ENCODE measurements around the gene DAD1. TPM values are rescaled to one million over a fixed set of nuclear protein-coding genes. Genes with fewer than 3 reads are reported as not detected.

The DAD1 gene
- total and polyA plus RNA-seq, 2 experiments from 2014 or later, result 327 to 463 TPM

DNA sequence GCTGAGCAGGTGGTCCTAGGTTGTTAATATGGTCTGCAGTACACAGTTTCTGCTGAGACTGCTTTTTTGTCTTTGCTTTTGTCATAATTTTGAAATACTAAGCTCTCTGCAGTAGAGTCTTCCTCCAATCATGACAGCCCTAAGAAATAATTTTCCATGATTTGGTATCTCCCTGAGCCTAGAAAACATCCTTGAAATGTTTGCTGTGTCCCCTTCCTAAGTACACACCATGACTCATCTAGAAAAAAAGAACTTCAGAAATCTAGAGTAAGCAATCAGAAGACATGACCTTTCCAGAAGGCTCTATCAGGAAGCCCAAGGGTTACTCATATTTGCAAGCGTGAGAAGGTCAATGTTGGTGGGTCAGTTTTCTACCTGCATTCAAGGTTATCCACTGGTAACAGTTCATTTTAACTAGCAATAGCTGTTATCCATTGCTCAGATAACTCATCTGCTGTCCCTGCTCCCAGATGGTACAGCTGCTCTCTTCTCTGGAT lies 16.4 kb downstream of the DAD1 start:
- Histone ChIP-seq H3K9me2 (replicated peaks; ENCODE audit: insufficient read depth) (no peaks in the 10 kb centered on the region), H3K9me3 (ENCODE audit: low read depth) (no peaks in the 10 kb centered on the region), H3K4me1 (ENCODE audit: insufficient read depth) (peaks cover 10% of the 10 kb centered on the region), H3K4me2 (no peak overlapping the region), H3K79me2 (peaks cover 57% of the 10 kb centered on the region), H3K27ac (peak overlapping the region; percentile 79), H3K27me3 (no peaks in the 10 kb centered on the region), H4K20me1 (ENCODE audit: insufficient read depth, poor library complexity, severe bottlenecking) (no peaks in the 10 kb centered on the region), H2AFZ (no peak overlapping the region), H3K4me3 (no peak overlapping the region), H3K36me3 (replicated peaks; ENCODE audit: insufficient read depth, low read depth) (no peaks in the 10 kb centered on the region)
- peak; percentile 37 for DNase-seq (ENCODE audit: low spot score)
- TF ChIP-seq EZH2 (IDR thresholded peaks at IDR 0.05; ENCODE audit: borderline replicate concordance) (no peak), EZH2phosphoT487 (IDR thresholded peaks at IDR 0.05; ENCODE audit: low read depth, severe bottlenecking, unreplicated experiment) (no peak)
- TF ChIP-seq, protein P1, sequence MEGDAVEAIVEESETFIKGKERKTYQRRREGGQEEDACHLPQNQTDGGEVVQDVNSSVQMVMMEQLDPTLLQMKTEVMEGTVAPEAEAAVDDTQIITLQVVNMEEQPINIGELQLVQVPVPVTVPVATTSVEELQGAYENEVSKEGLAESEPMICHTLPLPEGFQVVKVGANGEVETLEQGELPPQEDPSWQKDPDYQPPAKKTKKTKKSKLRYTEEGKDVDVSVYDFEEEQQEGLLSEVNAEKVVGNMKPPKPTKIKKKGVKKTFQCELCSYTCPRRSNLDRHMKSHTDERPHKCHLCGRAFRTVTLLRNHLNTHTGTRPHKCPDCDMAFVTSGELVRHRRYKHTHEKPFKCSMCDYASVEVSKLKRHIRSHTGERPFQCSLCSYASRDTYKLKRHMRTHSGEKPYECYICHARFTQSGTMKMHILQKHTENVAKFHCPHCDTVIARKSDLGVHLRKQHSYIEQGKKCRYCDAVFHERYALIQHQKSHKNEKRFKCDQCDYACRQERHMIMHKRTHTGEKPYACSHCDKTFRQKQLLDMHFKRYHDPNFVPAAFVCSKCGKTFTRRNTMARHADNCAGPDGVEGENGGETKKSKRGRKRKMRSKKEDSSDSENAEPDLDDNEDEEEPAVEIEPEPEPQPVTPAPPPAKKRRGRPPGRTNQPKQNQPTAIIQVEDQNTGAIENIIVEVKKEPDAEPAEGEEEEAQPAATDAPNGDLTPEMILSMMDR (IDR thresholded peaks at IDR 0.05; ENCODE audit: poor library complexity), result no peak
- WGBS (ENCODE audit: low lambda C conversion rate, missing lambda C conversion rate), result 61% methylated on average over 1 of the region's 1 CpG

DNA sequence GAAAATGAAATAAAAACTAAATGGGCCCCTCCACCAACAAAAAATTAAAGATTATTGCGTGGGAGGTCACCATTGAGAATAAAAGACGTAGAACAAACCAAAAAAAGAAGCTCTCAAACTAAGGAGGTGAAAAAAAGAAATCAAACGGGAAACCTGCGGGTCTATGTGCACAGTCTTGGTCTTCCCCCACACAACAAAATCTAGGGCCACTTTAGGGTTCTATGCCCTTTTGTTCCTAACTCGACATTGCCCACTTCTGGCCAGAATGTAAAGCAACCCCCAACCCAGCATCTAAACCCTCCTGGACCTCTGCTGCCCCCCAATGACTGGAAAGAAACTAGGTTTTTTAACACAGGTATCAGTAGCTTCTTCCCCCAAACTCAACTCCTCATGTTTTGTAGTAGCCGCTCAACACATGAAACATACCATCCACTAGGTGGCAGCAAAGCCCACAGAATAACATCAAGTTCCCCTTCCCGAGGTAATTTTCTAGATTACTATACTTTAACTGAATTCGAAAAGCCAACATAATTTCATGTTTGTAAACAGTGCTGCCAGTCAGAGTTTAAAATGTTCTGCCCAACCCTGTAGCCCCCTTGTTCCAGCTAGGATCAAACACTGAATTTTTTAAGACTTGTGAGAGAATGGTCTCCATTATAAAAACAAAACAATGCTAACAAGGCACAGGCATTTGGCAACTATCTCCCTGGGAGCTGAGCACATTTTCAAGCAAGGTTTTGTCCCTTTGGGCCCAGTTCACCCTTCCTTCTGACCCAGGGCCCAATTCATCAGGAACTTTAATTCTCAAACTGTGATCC lies 18.7 kb downstream of the DAD1 start:
- Histone ChIP-seq H2AFZ (no peak overlapping the region), H3K4me3 (no peak overlapping the region), H3K27me3 (no peaks in the 10 kb centered on the region), H3K79me2 (peaks cover 53% of the 10 kb centered on the region), H3K36me3 (replicated peaks; ENCODE audit: insufficient read depth, low read depth) (no peaks in the 10 kb centered on the region), H3K27ac (peak overlapping the region; percentile 71), H3K9me3 (ENCODE audit: low read depth) (no peaks in the 10 kb centered on the region), H3K4me1 (ENCODE audit: insufficient read depth) (peaks cover 21% of the 10 kb centered on the region), H3K4me2 (no peak overlapping the region), H3K9me2 (replicated peaks; ENCODE audit: insufficient read depth) (no peaks in the 10 kb centered on the region), H4K20me1 (ENCODE audit: insufficient read depth, poor library complexity, severe bottlenecking) (no peaks in the 10 kb centered on the region)
- DNase-seq (ENCODE audit: low spot score), result peak; percentile 92
- TF ChIP-seq, protein P1 (IDR thresholded peaks at IDR 0.05; ENCODE audit: poor library complexity), result peak; percentile 89
- TF ChIP-seq EZH2 (IDR thresholded peaks at IDR 0.05; ENCODE audit: borderline replicate concordance), result no peak
- WGBS (ENCODE audit: low lambda C conversion rate, missing lambda C conversion rate), result 22% methylated on average over 8 of the region's 8 CpGs

DNA sequence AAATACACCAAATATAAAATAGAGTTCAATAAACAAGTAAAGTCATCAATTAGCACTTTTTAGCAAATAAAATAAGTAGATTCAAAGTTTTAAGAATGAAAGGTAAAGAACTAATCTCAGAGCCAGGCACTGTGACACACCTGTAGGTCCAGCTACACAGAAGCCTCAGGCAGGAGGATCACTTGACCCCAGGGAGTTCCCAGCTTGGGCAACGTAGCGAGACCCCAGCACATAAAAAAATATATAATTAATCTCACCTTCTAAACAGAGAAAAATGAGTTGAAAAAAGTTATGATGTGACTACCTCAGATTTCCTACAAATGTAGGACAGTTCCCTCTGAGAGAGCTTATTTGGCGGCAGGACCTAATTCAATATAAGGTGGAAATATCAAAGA lies 19.3 kb downstream of the DAD1 start:
- peaks cover 22% of the 10 kb centered on the region for H3K4me1 ChIP-seq (ENCODE audit: insufficient read depth)
- H3K27ac ChIP-seq, result peak overlapping the region; percentile 25
- no peak overlapping the region for H3K4me3 ChIP-seq
- no peaks in the 10 kb centered on the region for H3K9me3 ChIP-seq (ENCODE audit: low read depth)
- H4K20me1 ChIP-seq (ENCODE audit: insufficient read depth, poor library complexity, severe bottlenecking), result no peaks in the 10 kb centered on the region
- no peaks in the 10 kb centered on the region for H3K9me2 ChIP-seq (replicated peaks; ENCODE audit: insufficient read depth)
- peaks cover 52% of the 10 kb centered on the region for H3K79me2 ChIP-seq
- TF ChIP-seq, protein P1 (IDR thresholded peaks at IDR 0.05; ENCODE audit: poor library complexity), result no peak
- TF ChIP-seq EZH2phosphoT487 (IDR thresholded peaks at IDR 0.05; ENCODE audit: low read depth, severe bottlenecking, unreplicated experiment) (no peak), EZH2 (IDR thresholded peaks at IDR 0.05; ENCODE audit: borderline replicate concordance) (no peak)
- H3K36me3 ChIP-seq (replicated peaks; ENCODE audit: insufficient read depth, low read depth), result no peaks in the 10 kb centered on the region
- WGBS (ENCODE audit: low lambda C conversion rate, missing lambda C conversion rate), result 82% methylated on average over 3 of the region's 3 CpGs
- no peak overlapping the region for H3K4me2 ChIP-seq
- no peak for DNase-seq (ENCODE audit: low spot score)
- H2AFZ ChIP-seq, result no peak overlapping the region
- no peaks in the 10 kb centered on the region for H3K27me3 ChIP-seq
